Endothelial cell (in vitro differentiated cells): ENCODE results near the gene PLCL2. TPM values are rescaled to one million over a fixed set of nuclear protein-coding genes. Genes with fewer than 3 reads are reported as not detected.
"Not testable (repeated sequence)": the region's sequence is repeated elsewhere in the genome, so short reads cannot be mapped to it uniquely, and the experiment has no call there.

Experiments used
- DNase-seq: peaks from one replicate; pipeline ENCODE4 v3.0.0; 2021; ENCODE audit warnings: low spot score
- H3K27ac Mint-ChIP-seq: one replicate; pipeline ENCODE4 v1.8.0; 2021; ENCODE audit warnings: mixed read lengths, inconsistent platforms; ENCODE audit not compliant: unreplicated experiment
- H3K27me3 Mint-ChIP-seq: one replicate; pipeline ENCODE4 v1.8.0; 2021; ENCODE audit warnings: mild to moderate bottlenecking, moderate library complexity, mixed read lengths, inconsistent platforms; ENCODE audit not compliant: unreplicated experiment
- H3K36me3 Mint-ChIP-seq: one replicate; pipeline ENCODE4 v1.8.0; 2021; ENCODE audit warnings: mild to moderate bottlenecking, low read depth, mixed read lengths, inconsistent platforms; ENCODE audit not compliant: unreplicated experiment
- H3K4me1 Mint-ChIP-seq: one replicate; pipeline ENCODE4 v1.8.0; 2021; ENCODE audit warnings: mild to moderate bottlenecking, mixed read lengths, inconsistent platforms; ENCODE audit not compliant: unreplicated experiment
- H3K4me3 Mint-ChIP-seq: one replicate; pipeline ENCODE4 v1.8.0; 2021; ENCODE audit warnings: mild to moderate bottlenecking, mixed read lengths, inconsistent platforms; ENCODE audit not compliant: unreplicated experiment
- H3K9me3 Mint-ChIP-seq: one replicate; pipeline ENCODE4 v1.8.0; 2021; ENCODE audit warnings: mixed read lengths, inconsistent platforms; ENCODE audit not compliant: unreplicated experiment
- CTCF ChIP-seq: fragments of 200-600 bp; sonication (generic); IDR thresholded peaks from one replicate; pipeline ENCODE4 v1.5.0; 2021; ENCODE audit warnings: antibody characterized with exemption; ENCODE audit not compliant: unreplicated experiment
- total RNA-seq: library from RNA; stranded (reverse); fragmentation: NEBNext Ultra II Directional; extraction: Animal tissue kit (Norgen Biotek cat#: 25700); gene quantifications from one replicate; pipeline ENCODE4 v1.2.1, GENCODE V29; 2021; ENCODE audit not compliant: unreplicated experiment

Gene PLCL2
- total RNA-seq, 1 donor from 2014 or later = 18.8 TPM

GRCh38 chr3:17121336-17121735 lies 236.6 kb downstream of the PLCL2 start:
- Mint-ChIP-seq H3K36me3 (peaks cover 6% of the 10 kb centered on the region), H3K27me3 (peaks cover 6% of the 10 kb centered on the region), H3K27ac (no peak overlapping the region), H3K4me3 (no peak overlapping the region), H3K9me3 (no peaks in the 10 kb centered on the region), H3K4me1 (no peaks in the 10 kb centered on the region)
- TF ChIP-seq CTCF = no peak
- DNase-seq = no peak

GRCh38 chr3:17122758-17123157 lies 238.0 kb downstream of the PLCL2 start:
- Mint-ChIP-seq H3K4me3 (no peak overlapping the region), H3K27ac (no peak overlapping the region), H3K4me1 (no peaks in the 10 kb centered on the region), H3K36me3 (no peaks in the 10 kb centered on the region), H3K9me3 (no peaks in the 10 kb centered on the region), H3K27me3 (peaks cover 3% of the 10 kb centered on the region)
- no peak for TF ChIP-seq CTCF
- no peak for DNase-seq

- H3K27ac Mint-ChIP-seq = no peak overlapping the region
- no peaks in the 10 kb centered on the region for H3K36me3 Mint-ChIP-seq
- TF ChIP-seq CTCF = no peak
- DNase-seq = no peak
- H3K4me3 Mint-ChIP-seq = no peak overlapping the region
- no peaks in the 10 kb centered on the region for H3K9me3 Mint-ChIP-seq
- H3K4me1 Mint-ChIP-seq = no peaks in the 10 kb centered on the region
- H3K27me3 Mint-ChIP-seq = no peaks in the 10 kb centered on the region
These were observed 241.1 kb downstream of the PLCL2 start for GRCh38 chr3:17125738-17126442.

- not testable (repeated sequence) for H3K36me3 Mint-ChIP-seq, H3K4me1 Mint-ChIP-seq, H3K27ac Mint-ChIP-seq, DNase-seq, H3K4me3 Mint-ChIP-seq, H3K9me3 Mint-ChIP-seq, H3K27me3 Mint-ChIP-seq
These were observed 243.9 kb downstream of the PLCL2 start for GRCh38 chr3:17128671-17129070.

GRCh38 chr3:17129556-17129955 lies 244.8 kb downstream of the PLCL2 start:
- H3K27ac Mint-ChIP-seq = no peak overlapping the region
- no peak for DNase-seq
- no peaks in the 10 kb centered on the region for H3K4me1 Mint-ChIP-seq
- no peaks in the 10 kb centered on the region for H3K27me3 Mint-ChIP-seq
- H3K36me3 Mint-ChIP-seq = no peaks in the 10 kb centered on the region
- H3K9me3 Mint-ChIP-seq = no peaks in the 10 kb centered on the region
- no peak for TF ChIP-seq CTCF
- H3K4me3 Mint-ChIP-seq = no peak overlapping the region
